HepG2 (cell line): ENCODE results near the gene EDEM3. TPM values are rescaled to one million over a fixed set of nuclear protein-coding genes. Genes with fewer than 3 reads are reported as not detected.

Experiments
- ATAC-seq: fragments of 200-7000 bp; cut with Tn5 transposase; 3 replicates; pipeline ENCODE4 v1.9.1; 2020; ENCODE audit warnings: mild to moderate bottlenecking, moderate library complexity
- BruUV-seq: library from RNA; stranded (reverse); fragments of 400-500 nt; replicated peaks from 2 replicates; lab custom pipeline; 2021; lab: Mats Ljungman, UMichigan
- CTCF ChIA-PET: fragments of 300-600 bp; formaldehyde crosslinking; extraction: SDS; loops from one replicate; lab custom pipeline; 2021; ENCODE audit warnings: low total read pairs, inconsistent platforms, low intra/inter-chr PET ratio; lab: Yijun Ruan, JAX
- POLR2A ChIA-PET: fragments of 350-600 bp; sonication (Branson Sonifier 250); formaldehyde crosslinking; loops from one replicate; lab custom pipeline; 2020; ENCODE audit warnings: antibody characterized with exemption, inconsistent platforms; lab: Yijun Ruan, JAX
- DNase-seq: peaks from one replicate; pipeline ENCODE4 v3.0.0-alpha.2; 2015; ENCODE audit warnings: low spot score
- FAIRE-seq: peaks from 3 replicates; lab custom pipeline; 2011; peaks lifted over from hg19 to GRCh38; lab: Jason Lieb, UNC
- H2AFZ ChIP-seq: one replicate; pipeline ENCODE4 v1.6.1; 2011; ENCODE audit warnings: low read length, inconsistent platforms
- H3K27ac ChIP-seq: fragments of 300-600 bp; 3 replicates; pipeline ENCODE4 v1.8.0; 2011; ENCODE audit warnings: mixed run types, mild to moderate bottlenecking, mixed read lengths, low read length, inconsistent platforms; ENCODE audit not compliant: insufficient read depth; ENCODE audit errors: extremely low read length
- H3K27me3 ChIP-seq, 2 experiments: fragments of 200-600 bp in 1 of 2; 2 replicates in 1 of 2; 3 replicates in 1 of 2; pipeline versions ENCODE4 v1.6.0 to v1.8.0; 2011; ENCODE audit warnings: low read length in 2 of 2, mild to moderate bottlenecking in 2 of 2, moderate library complexity in 2 of 2, inconsistent platforms in 1 of 2; ENCODE audit not compliant: insufficient read depth in 2 of 2, control insufficient read depth in 1 of 2
- H3K36me3 ChIP-seq, 2 experiments: fragments of 200-600 bp in 1 of 2; replicated peaks in 1 of 2; 2 replicates in 1 of 2; 3 replicates in 1 of 2; pipeline versions ENCODE4 v1.5.1 to v1.8.0; 2011; ENCODE audit warnings: low read length in 2 of 2, inconsistent platforms in 1 of 2; ENCODE audit not compliant: insufficient read depth in 2 of 2, control insufficient read depth in 1 of 2
- H3K4me1 ChIP-seq: 2 replicates; pipeline ENCODE4 v1.5.1; 2012; ENCODE audit warnings: low read length, inconsistent platforms; ENCODE audit not compliant: insufficient read depth
- H3K4me2 ChIP-seq: 2 replicates; pipeline ENCODE4 v1.6.0; 2011; ENCODE audit warnings: low read depth, low read length, inconsistent platforms
- H3K4me3 ChIP-seq, 3 experiments: fragments of 200-600 bp in 1 of 3; sonication (generic), shearing (Covaris generic) in 1 of 3; replicated peaks in 1 of 3; 2 replicates each; pipeline ENCODE4 v1.5.1; 2011 to 2016; ENCODE audit warnings: low read length in 3 of 3, inconsistent platforms in 2 of 3, low read depth in 2 of 3, mild to moderate bottlenecking in 2 of 3, control low read depth in 1 of 3, mixed read lengths in 1 of 3; ENCODE audit not compliant: insufficient read depth in 1 of 3
- H3K79me2 ChIP-seq: one replicate; pipeline ENCODE4 v1.6.1; 2011; ENCODE audit warnings: low read length, inconsistent platforms; ENCODE audit not compliant: insufficient read depth
- H3K9ac ChIP-seq: 2 replicates; pipeline ENCODE4 v1.6.0; 2011; ENCODE audit warnings: mild to moderate bottlenecking, low read depth, low read length, inconsistent platforms; ENCODE audit not compliant: insufficient read depth
- H3K9me3 ChIP-seq: 2 replicates; pipeline ENCODE4 v1.5.1; 2012; ENCODE audit warnings: mild to moderate bottlenecking, low read length
- H4K20me1 ChIP-seq: 2 replicates; pipeline ENCODE4 v1.6.0; 2011; ENCODE audit warnings: inconsistent platforms, mild to moderate bottlenecking, low read length, moderate library complexity; ENCODE audit not compliant: insufficient read depth
- AKAP8 ChIP-seq: sonication (generic); formaldehyde crosslinking; IDR thresholded peaks from 2 replicates; pipeline ENCODE4 v1.5.1; 2020; ENCODE audit warnings: mild to moderate bottlenecking, missing genetic modification reagents
- ATF4 ChIP-seq, 2 experiments: fragments of 450-650 bp in 1 of 2; sonication (generic) in 1 of 2; formaldehyde crosslinking; IDR thresholded peaks; 2 replicates each; pipeline versions ENCODE4 v1.5.0 to v1.8.0; 2020 to 2022; ENCODE audit warnings: mild to moderate bottlenecking in 1 of 2, missing genetic modification reagents in 1 of 2
- BCL3 ChIP-seq: sonication (generic); formaldehyde crosslinking; IDR thresholded peaks from 2 replicates; pipeline ENCODE4 v1.5.1; 2020; ENCODE audit warnings: mild to moderate bottlenecking, missing genetic modification reagents, moderate library complexity
- DZIP1 ChIP-seq: sonication (generic); formaldehyde crosslinking; IDR thresholded peaks from 2 replicates; pipeline ENCODE4 v1.5.0; 2020; ENCODE audit warnings: mild to moderate bottlenecking, missing genetic modification reagents
- EED ChIP-seq: sonication (generic); formaldehyde crosslinking; IDR thresholded peaks from 2 replicates; pipeline ENCODE4 v1.5.0; 2020; ENCODE audit warnings: mild to moderate bottlenecking, missing genetic modification reagents
- KAT7 ChIP-seq: IDR thresholded peaks from 2 replicates; pipeline ENCODE4 v1.6.1; 2018; ENCODE audit warnings: borderline replicate concordance, missing compliant biosample characterization
- MEIS1 ChIP-seq: sonication (generic); formaldehyde crosslinking; IDR thresholded peaks from 2 replicates; pipeline ENCODE4 v1.9.0; 2021; ENCODE audit warnings: mild to moderate bottlenecking, missing genetic modification reagents, moderate library complexity, borderline replicate concordance
- NFE2L2 ChIP-seq: fragments of 150-350 bp; IDR thresholded peaks from 2 replicates; pipeline ENCODE4 v1.6.1; 2014; ENCODE audit warnings: low read length
- SIN3A ChIP-seq: IDR thresholded peaks from 2 replicates; pipeline ENCODE4 v1.6.1; 2011; ENCODE audit warnings: low read depth, mild to moderate bottlenecking, control low read depth, low read length, borderline replicate concordance
- SMAD1 ChIP-seq: sonication (generic); formaldehyde crosslinking; IDR thresholded peaks from 2 replicates; pipeline ENCODE4 v1.4.0; 2020; ENCODE audit warnings: missing genetic modification reagents, low read depth, mild to moderate bottlenecking, borderline replicate concordance
- SNRNP70 ChIP-seq: fragments of 200-400 bp; formaldehyde crosslinking; IDR thresholded peaks from 2 replicates; pipeline ENCODE4 v1.6.1; 2017; ENCODE audit warnings: mild to moderate bottlenecking, low read depth, low read length, moderate library complexity
- SP140L ChIP-seq: sonication (generic); formaldehyde crosslinking; IDR thresholded peaks from 2 replicates; pipeline ENCODE4 v1.4.0; 2020; ENCODE audit warnings: missing genetic modification reagents, borderline replicate concordance
- TFDP1 ChIP-seq: IDR thresholded peaks from 2 replicates; pipeline ENCODE4 v1.6.1; 2016; ENCODE audit warnings: missing compliant biosample characterization, missing genetic modification reagents, borderline replicate concordance
- ZNF34 ChIP-seq: sonication (generic); formaldehyde crosslinking; IDR thresholded peaks from 2 replicates; pipeline ENCODE4 v1.4.0; 2020; ENCODE audit warnings: mild to moderate bottlenecking, missing genetic modification reagents, borderline replicate concordance
- ZNF530 ChIP-seq: sonication (generic); formaldehyde crosslinking; IDR thresholded peaks from 2 replicates; pipeline ENCODE4 v1.5.0; 2020; ENCODE audit warnings: low read depth, mild to moderate bottlenecking, missing genetic modification reagents
- ZNF691 ChIP-seq: sonication (generic); formaldehyde crosslinking; IDR thresholded peaks from 2 replicates; pipeline ENCODE4 v1.4.0; 2020; ENCODE audit warnings: missing genetic modification reagents, low read depth, mild to moderate bottlenecking, borderline replicate concordance
- WGBS: methylation state at CpG from one replicate; pipeline ENCODE4 v1.1.6; 2017; ENCODE audit warnings: low lambda C conversion rate; 5-methylcytosine and 5-hydroxymethylcytosine counted together
- in situ Hi-C: cut with HindIII; loops from 2 replicates; pipeline ENCODE4 v1.10.0; 2017; ENCODE audit warnings: low pct_unique_long_range_greater_than_20kb; ENCODE audit not compliant: extremely low pct_ligation_motif_present
- intact Hi-C: fragments of 100-400 bp; cut with micrococcal nuclease; formaldehyde crosslinking; loops from one replicate; pipeline ENCODE4 v1.10.0; 2022; ENCODE audit not compliant: unreplicated experiment
- polyA plus RNA-seq, 8 experiments: library from polyadenylated mRNA; depleted of rRNA in 3 of 8; stranded (reverse) in 7 of 8; unstranded in 1 of 8; fragments of >200 nt; fragmentation: Illumina TruSeq in 4 of 8; extraction: Trizol in 4 of 8; gene quantifications; 2 replicates each; pipeline versions ENCODE4 v1.2.1 to v1.2.3, GENCODE V29; 2011 to 2016; ENCODE audit warnings: low read depth in 4 of 8, missing spikeins in 1 of 8, mixed read lengths in 1 of 8; ENCODE audit not compliant: insufficient read depth in 1 of 8
- total RNA-seq, 5 experiments: library from RNA; depleted of rRNA; stranded (reverse); fragments of >200 nt; fragmentation: Illumina TruSeq; extraction: Trizol; gene quantifications; 2 replicates each; pipeline ENCODE4 v1.2.3, GENCODE V29; 2016; ENCODE audit warnings: low read depth in 1 of 5

Gene EDEM3
- total and polyA plus RNA-seq, 2 of the 13 experiments (the other 11 are each of a cell fraction or from before 2014, with no cell fraction given), result 13.1 to 18.2 TPM

- H4K20me1 ChIP-seq, result no peaks in the 10 kb centered on the region
- no peak overlapping the region for H2AFZ ChIP-seq
- no peak overlapping the region for H3K9ac ChIP-seq
- intact Hi-C loops, result no loop called here
- ChIA-PET POLR2A (no interaction called here), CTCF (no interaction called here)
- no peaks in the 10 kb centered on the region for H3K79me2 ChIP-seq
- H3K27ac ChIP-seq, result no peak overlapping the region
- no peak for TF ChIP-seq TFDP1 (CRISPR knock-in tag)
- TF ChIP-seq SIN3A, result no peak
- TF ChIP-seq ZNF34, result no peak
- TF ChIP-seq SP140L (CRISPR knock-in tag), result no peak
- TF ChIP-seq NFE2L2, result no peak
- no peak for TF ChIP-seq MEIS1 (CRISPR knock-in tag)
- no peak for TF ChIP-seq ZNF530
- TF ChIP-seq ATF4 (CRISPR knock-in tag; IDR thresholded peaks at IDR 0.05), result no peak
- no peak for TF ChIP-seq KAT7 (CRISPR knock-in tag)
- no peak for TF ChIP-seq SMAD1 (CRISPR knock-in tag)
- TF ChIP-seq DZIP1 (CRISPR knock-in tag), result no peak
- no peak for TF ChIP-seq SNRNP70
- TF ChIP-seq BCL3 (CRISPR knock-in tag), result no peak
- TF ChIP-seq ZNF691 (CRISPR knock-in tag), result no peak
- TF ChIP-seq EED (CRISPR knock-in tag), result no peak
- TF ChIP-seq AKAP8 (CRISPR knock-in tag), result no peak
- no peaks in the 10 kb centered on the region for H3K27me3 ChIP-seq
- H3K9me3 ChIP-seq, result no peaks in the 10 kb centered on the region
- no peak overlapping the region for H3K4me3 ChIP-seq
- H3K4me2 ChIP-seq, result no peak overlapping the region
- BruUV-seq, result no TSS peak
- H3K36me3 ChIP-seq, result no peaks in the 10 kb centered on the region
- no peak for DNase-seq
- ATAC-seq, result no peak
- H3K4me1 ChIP-seq, result peaks cover 5% of the 10 kb centered on the region; the same call in 1 of the 2 replicates
- WGBS, result 87% methylated on average over 4 of the region's 4 CpGs
- in situ Hi-C loops, result no loop called here
- no peak for FAIRE-seq
These were observed 14.9 kb downstream of the EDEM3 start for GRCh38 chr1:184739796-184740195.
